Inflammatory macrophage (primary cell): Measurements from ENCODE around the gene PCP2.

Experiments
- DNase-seq, 2 donors: peaks; one replicate each; pipeline ENCODE4 v3.0.0-alpha.2; 2020 to 2022

Gene PCP2

GRCh38 chr19:7638802-7639465 is 5.4 kb upstream of the PCP2 start:
- DNase-seq = no peak

GRCh38 chr19:7637374-7638256 is 4.1 kb upstream of the PCP2 start:
- DNase-seq = peak; percentile 70 to 83

DNA sequence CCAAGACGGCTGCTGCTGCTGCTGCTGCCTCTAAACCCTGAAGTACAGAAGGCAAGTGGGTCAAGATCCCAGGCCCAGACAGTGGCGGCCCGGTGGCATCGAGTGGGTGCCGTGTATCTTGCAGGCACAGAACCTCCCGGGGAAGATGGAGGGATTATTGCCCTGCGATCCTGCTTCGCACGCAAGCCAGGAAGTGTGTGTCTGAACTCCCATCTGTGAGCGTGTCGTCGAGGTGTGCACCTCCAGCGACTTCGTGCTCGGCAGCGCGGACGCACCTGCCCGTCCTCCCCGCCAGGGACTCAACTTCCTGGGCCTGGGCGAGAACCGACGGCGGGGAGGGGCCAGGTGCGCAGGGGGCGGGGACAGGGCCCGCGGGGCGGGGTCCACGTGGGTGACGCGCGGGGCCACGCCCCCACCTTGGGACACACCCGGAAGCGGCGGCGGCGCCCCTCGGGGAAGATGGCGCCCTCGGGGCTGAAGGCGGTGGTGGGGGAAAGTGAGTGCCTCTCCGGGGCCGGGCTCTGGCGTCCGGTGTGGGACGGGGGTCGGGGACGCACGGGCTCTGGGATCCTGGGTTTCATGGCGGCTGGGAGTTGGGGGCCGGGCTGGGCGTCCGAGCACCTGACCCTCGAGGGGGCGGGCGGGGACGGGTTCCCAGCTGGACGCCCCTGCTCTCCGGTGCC is 3.3 kb upstream of the PCP2 start, which contains the start of gene STXBP2:
Gene STXBP2 (plus strand): TSS at position 420 of the 683 bp plus-strand sequence. CDS start 40 bp downstream, at position 460.
- DNase-seq = peak; percentile 72 to 85

GRCh38 chr19:7636317-7636690 is 2.8 kb upstream of the PCP2 start:
- no peak for DNase-seq

GRCh38 chr19:7635670-7636069 is 2.2 kb upstream of the PCP2 start:
- DNase-seq = no peak

DNA sequence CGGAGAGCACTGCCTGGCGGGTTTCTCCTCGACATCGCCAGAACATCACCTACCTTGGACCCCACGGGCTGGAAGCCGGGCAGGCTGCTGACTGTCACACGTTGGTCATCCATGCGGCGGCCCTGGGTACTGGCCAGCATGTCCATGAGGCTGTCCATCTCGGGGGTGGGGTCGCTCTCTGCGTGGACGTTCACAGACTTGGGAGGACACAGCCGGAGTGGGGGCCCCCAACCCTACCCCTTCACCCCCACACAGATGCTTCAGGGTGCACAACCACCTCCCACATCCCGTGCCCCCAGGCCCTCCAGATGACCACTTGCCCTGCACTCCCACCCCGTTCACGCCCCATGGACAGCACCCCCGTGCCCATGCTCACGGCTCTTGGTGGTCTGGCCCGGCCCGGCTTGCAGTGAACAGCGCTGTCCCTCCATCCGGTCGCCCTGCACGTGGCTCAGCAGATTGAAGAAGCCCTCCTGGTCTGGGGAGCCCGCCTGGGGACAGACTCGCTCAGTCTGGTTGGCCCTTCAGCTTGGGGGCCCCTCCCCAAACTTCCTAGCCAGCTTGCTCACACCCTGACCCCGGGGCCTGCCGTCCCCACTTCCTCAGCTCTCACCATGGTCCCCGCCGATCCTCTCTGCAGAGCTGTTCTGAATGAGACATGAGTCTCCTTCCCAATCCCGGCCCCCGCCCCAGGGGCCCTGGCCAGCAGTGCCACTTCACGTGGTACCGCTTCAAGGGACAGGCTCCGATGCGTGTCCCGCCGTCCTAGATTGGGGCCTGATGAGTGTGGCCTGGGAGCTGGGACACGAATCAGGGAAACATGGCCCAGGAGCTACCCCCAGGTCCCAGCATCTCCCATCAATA is 947 bp downstream of the PCP2 start:
- no peak for DNase-seq

DNA sequence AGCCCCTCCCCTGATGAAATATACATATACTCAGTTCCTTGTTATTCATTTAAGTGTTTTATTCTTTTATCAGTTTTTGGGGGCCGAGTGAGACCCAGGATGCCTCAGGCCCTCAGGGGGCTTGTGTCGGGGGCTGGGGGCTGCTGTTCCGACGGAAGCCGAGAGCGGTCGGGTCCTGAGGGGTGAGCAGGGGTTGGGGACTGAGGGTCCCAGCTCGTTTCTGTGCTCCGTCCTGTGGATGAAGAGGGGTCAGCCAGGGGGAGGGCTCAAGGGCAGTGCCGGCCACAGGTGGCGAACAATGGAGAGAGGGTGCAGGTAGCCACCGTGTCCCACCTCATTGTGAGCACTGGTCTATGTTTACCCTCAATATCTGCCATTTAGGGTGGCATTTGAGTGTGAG is 1.9 kb downstream of the PCP2 start:
- DNase-seq = no peak

- DNase-seq = peak; percentile 99
These were observed 4.0 kb downstream of the PCP2 start, which contains the start of the genes PET100 and XAB2 for GRCh38 chr19:7629347-7630054. Gene PET100 (plus strand): TSS chr19:7629793. CDS start chr19:7629834, 41 bp downstream. Gene XAB2 (minus strand): TSS chr19:7629545. CDS start chr19:7629527, 18 bp downstream.

DNA sequence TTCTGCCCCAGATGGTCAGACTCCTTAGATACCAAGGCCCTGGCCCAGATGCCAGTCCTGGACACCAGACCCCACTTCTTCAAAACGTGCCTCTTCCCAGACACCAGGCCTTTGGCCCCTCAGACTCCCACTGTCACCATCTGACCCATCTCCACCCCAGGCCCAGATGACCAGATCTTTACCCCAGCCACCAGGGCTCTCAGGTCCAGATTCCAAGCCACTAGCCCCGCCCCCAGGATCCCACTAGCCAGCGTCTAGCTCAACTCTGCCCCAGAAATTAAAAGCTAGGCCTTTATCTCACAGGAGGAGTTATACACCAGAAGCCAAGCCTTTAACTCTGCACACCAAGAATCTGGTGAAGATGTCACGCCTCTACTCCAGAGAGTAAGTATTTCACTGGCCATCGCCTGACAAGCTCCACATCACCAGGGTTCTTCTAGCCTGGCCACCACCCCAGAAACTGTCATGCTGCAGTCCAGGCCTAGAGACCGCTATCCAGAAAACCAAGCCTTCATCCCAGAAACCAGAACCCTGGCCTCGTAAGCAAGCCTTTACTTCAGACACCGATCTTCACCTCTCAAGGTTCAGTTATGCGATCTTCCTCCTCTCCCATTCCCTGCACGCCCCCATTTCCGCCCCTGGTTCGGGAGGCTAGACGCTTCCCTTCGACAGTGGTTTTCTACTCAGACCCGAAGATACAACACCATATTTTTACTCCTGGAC is 4.8 kb downstream of the PCP2 start:
- DNase-seq = no peak

DNA sequence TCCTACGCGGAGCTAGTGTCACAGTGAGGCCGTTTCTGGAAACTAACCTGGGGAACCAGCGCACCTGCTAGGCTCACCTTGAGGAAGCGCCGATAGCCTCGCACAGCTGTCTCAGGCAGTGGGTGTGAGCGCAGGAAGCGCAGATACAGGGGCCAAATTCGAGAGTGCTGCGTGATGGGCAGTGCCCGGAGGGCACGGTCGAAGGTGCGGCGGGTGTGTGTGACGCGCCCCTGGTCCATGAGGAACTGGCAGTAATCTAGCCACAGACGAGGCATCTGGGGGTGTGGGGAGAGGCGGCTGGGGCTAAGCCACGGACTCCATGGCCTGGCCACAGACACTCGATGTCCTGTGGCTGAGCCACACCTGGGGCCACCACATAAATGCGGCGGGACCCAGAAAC is 6.4 kb downstream of the PCP2 start:
- no peak for DNase-seq

DNA sequence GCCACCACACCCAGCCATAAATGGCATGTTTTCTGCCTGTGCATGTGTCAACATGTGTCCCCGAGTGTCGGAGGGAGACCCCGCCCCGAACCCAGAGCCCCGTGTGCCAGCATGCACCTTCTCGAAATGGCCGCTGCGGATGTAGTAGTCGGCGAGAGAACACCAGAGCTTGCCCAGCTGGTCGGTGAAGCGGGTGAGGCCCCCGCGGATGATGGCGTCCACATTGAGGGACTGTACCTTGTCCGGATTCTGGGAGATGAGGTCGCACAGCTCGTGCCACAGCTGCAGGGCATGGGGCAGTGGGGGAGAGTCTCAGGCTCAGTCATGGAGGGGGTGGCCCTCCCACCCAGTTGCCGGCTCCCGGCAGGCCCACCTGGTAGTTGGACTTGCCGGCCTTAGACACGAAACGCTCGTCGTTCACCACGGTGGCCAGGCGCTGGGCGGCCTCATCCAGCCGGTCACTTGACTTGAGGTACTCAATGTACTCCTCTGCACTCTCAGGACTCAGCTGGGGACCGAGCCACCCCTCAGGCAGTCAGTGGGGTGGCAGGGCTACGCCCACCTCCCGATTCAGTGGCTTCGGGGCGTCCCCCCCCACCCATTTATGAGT is 7.7 kb downstream of the PCP2 start:
- no peak for DNase-seq

DNA sequence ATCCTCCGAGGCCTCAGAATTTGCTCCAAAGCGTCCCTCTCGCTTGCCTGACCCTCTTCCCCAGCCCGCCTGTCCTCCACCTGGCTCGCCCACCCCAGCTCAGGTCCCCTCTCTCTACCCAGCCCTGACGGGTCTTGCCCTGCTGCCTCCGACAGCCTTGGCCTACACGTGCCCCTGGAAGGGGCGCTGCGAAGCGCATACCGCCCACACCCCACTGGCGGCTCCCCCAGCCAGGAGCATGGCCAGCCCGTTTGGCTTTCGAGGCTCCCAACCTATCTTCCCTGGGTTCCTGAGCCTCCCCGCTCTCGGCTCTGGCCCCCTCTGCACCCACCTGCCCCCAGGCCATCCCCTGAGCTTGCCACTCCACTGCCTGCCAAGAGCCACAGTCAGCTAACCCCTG is 8.7 kb downstream of the PCP2 start:
- no peak for DNase-seq

DNA sequence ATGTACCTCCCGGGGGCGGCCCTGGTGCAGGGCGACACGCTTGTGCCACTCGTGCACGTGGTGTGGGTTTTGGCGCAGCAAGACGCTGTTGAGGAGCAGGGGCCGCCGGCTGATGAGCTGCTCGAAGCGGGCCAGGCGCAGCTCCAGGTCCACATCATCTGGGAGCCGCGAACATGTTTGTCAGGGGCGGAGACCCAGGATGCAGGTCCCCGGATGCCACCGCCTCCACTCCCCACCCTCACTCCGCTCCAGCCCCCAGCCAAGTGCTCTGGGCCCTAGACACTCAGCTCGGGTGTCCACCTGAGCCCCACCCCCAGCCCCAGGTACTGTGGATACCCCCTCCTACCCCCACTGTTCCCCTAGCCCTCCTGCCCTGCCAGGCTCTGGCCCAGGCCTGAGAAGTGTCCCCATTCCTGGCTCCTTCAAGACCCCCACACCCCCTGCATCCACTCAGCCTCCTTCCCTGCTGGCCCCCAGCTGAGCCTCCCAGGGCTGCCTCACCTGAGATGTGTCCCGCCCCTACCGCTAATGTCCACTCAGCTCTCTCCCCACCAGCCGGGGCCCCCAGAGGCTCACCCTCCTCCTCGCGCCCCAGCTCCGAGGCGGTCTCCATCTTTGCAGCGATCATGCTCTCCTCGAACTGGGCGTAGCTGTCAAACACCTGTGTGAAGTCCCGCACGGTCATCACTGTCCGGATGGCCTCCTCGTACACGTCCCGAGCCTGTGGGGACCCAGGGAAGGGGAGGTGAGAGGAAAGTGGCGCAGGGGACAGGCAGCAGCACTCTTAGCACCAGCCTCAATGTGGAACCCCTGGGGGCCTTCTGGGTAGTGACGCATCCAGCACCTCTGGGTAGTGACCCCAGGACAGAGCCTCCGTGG is 9.6 kb downstream of the PCP2 start:
- no peak for DNase-seq

DNA sequence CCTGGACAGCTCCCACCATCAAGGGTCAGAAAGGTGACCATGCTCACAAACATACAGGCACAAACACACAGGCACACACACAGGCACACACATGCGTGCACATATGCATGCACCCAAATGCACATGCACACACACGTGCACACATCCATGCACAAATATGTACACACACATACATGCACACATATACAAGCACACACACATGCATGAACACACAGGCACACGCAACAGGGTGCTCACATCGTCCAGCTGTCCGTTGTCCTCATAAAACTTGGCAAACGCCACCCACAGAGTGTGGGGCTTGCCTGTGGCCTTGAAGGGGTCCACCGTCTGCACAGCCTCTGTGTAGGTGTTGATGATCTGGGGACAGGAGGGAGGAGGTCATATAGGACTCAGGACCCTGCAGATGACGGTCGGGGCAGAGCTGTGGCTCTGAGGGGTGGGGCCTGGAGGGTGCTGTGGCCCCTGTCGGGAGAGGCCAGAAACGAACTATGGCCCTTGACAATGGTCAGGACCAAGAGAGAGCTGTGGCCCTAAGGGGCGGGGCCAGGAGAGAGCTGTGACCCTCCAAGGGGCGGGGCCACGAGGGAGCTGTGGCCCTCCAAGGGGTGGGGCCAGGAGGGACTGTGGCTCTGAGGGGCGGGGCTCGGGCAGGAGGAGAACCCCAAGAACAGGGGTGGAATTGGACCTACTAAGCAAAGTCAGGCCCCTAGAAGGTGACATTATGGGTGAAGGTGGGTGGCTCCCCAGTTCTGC is 10.4 kb downstream of the PCP2 start:
- DNase-seq = no peak

GRCh38 chr19:7620442-7621412 is 12.8 kb downstream of the PCP2 start:
- no peak for DNase-seq

DNA sequence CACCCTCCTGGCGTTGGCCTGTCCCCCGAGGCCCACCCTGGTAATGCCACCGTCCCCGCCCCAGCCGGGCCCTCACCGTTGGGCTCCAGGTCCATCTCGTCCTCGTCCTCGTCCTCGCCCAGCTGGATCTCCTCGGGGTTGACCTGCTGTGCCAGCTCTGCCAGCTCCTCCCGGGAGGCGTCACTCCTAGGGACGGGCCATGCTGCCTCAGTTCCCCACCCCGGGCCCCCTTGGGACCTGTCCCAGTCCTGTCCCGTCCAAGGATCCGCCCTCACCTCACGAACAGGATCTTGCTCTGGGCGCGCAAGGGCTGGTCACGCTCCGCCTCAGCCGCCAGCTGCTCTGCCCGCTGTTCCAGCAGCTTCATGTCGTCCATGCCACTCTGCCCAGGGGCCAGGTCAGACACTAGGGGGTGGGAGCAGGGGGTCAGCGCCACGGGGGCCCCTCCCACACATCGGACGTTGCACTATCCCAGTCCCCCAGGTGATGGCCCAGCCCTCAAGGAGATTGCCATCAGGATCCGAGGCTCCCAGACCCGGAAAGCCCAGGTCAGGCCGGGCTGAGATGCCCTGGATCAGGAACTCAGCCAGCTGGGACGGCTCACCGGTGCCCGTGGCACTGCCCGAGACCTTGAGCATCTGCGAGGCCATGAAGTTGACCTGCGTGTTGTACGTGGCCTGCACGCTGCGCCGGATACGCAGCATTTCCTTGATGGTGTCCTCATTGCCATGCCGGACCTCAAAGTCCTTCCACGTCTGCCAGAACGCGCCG is 13.7 kb downstream of the PCP2 start:
- DNase-seq = no peak
